ENCODE data around the gene PTPRT.

The PTPRT gene

DNA sequence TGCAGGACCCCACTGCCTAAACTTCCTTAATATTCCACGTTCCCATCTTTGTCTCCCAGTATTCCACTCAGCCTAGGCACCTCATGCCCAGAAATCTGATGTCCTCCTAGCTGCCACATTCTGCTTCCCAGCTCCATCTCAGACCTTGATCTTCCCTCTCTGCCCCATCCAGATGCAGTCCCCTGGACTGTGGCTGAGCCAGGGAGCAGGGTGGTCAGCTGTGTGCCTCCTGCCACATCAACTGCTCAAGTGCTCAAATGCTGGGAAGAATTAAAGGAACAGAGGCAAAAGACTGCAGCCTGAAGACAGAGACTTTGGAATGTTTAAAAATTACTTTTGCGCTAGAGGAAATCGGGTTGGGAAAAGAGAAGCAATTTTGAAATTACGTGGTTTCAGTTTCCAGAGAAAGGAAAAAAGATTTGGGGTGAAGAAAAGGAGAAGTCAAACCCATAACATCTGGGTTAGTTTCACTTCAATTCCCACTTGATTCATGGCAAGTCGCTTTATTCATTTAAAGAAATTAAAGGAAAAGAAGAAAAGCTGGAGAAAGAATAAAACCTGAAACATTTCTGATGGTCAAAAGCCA is 704.8 kb downstream of the PTPRT start:
- peak overlapping the region; percentile 25 to 55 for H3K27ac ChIP-seq
- no peak for DNase-seq
- TF ChIP-seq, protein P1, sequence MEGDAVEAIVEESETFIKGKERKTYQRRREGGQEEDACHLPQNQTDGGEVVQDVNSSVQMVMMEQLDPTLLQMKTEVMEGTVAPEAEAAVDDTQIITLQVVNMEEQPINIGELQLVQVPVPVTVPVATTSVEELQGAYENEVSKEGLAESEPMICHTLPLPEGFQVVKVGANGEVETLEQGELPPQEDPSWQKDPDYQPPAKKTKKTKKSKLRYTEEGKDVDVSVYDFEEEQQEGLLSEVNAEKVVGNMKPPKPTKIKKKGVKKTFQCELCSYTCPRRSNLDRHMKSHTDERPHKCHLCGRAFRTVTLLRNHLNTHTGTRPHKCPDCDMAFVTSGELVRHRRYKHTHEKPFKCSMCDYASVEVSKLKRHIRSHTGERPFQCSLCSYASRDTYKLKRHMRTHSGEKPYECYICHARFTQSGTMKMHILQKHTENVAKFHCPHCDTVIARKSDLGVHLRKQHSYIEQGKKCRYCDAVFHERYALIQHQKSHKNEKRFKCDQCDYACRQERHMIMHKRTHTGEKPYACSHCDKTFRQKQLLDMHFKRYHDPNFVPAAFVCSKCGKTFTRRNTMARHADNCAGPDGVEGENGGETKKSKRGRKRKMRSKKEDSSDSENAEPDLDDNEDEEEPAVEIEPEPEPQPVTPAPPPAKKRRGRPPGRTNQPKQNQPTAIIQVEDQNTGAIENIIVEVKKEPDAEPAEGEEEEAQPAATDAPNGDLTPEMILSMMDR (IDR thresholded peaks at IDR 0.05), result no peak

DNA sequence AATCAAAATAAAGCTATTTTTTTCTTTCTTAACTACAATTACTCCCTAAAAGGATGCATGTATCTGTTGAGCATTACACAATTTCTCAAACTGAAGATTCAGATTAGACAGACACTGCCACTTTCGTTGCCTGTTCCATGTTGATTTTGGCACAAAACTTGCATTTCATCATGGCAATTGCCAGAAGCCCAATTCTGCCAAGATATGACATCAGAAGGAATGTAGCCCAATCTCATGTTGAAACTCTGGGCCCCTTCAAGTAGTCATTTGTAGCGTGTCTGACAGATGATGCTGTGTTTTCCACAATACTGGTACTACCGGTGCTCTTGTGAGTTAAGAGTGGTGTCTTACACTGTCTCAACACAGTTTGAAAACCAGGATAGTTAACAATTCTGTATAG is 705.4 kb downstream of the PTPRT start:
- TF ChIP-seq, protein P1 (IDR thresholded peaks at IDR 0.05), result no peak
- no peak overlapping the region for H3K4me3 ChIP-seq
- intact Hi-C loops (cut with DNase I; ENCODE audit: low total_unique reads), result no loop called here
- H3K36me3 ChIP-seq, result no peaks in the 10 kb centered on the region
- DNase-seq, result peak in 1 of 2 donors; percentile 60
- H3K4me1 ChIP-seq, result peaks cover 0 to 13% (median 9%) of the 10 kb centered on the region in 4 donors
- no peak overlapping the region for H3K27ac ChIP-seq
- no peaks in the 10 kb centered on the region for H3K27me3 ChIP-seq
- H3K9me3 ChIP-seq, result no peaks in the 10 kb centered on the region

More for the DNA sequence above, 704.8 kb downstream of the PTPRT start:
- intact Hi-C loops (cut with DNase I; ENCODE audit: low total_unique reads), result no loop called here
- H3K27me3 ChIP-seq, result no peaks in the 10 kb centered on the region
- no peak overlapping the region for H3K4me3 ChIP-seq
- no peaks in the 10 kb centered on the region for H3K9me3 ChIP-seq
- H3K36me3 ChIP-seq, result no peaks in the 10 kb centered on the region
- peaks cover 0 to 13% (median 9%) of the 10 kb centered on the region in 4 donors for H3K4me1 ChIP-seq

DNA sequence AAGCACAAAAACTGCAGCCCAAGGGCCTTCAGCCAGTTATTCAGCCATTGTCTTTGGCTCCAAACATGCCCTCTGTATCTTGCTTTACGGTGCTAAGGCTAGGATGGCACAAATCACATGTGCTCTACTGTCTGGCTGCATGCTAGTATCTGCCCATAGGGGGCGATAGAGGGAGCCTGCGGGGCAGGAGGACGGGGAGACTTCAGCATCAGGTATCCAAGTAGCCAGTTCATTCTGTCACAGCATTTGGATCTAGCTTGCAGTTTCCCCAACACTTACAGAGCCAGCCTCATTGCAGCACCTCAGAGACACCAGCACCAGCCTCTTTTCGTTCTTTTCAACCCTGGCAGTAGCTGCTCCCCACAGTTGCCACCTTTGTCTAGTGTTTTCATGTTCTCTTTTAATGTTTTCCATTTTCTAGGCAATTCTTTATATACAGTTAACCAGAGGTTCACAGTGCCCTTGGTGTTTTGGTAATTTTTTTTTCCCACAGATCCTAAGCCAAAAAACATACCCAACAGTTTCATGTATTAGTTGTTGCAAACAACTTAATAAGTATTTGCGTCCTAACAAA is 705.9 kb downstream of the PTPRT start:
- H3K4me1 ChIP-seq, result peaks cover 0 to 13% (median 9%) of the 10 kb centered on the region in 4 donors
- no peaks in the 10 kb centered on the region for H3K36me3 ChIP-seq
- no peak overlapping the region for H3K27ac ChIP-seq
- H3K9me3 ChIP-seq, result no peaks in the 10 kb centered on the region
- no peak overlapping the region for H3K4me3 ChIP-seq
- intact Hi-C loops (cut with DNase I; ENCODE audit: low total_unique reads), result no loop called here
- TF ChIP-seq, protein P1 (IDR thresholded peaks at IDR 0.05), result no peak
- no peak for DNase-seq
- H3K27me3 ChIP-seq, result no peaks in the 10 kb centered on the region

DNA sequence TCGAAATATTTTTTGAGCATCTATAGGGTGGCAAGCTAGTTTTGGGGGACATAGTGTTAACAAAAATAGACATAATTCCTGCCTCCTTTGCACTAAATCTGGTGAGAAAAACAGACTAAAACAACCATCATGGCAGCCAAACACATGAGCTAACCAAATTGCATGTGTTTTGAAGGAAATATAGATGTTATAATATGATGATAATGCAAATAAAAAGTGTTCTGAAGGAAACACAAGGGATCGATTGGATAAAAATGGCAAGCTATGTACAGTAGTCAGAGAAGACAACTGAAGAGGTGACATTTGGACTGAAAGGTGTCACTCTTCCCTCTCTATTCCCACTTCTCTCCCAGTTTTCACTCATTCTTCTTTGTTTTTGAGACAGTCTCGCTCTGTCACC is 706.9 kb downstream of the PTPRT start:
- Histone ChIP-seq H3K36me3 (no peaks in the 10 kb centered on the region), H3K27me3 (no peaks in the 10 kb centered on the region), H3K4me3 (no peak overlapping the region), H3K27ac (no peak overlapping the region), H3K9me3 (no peaks in the 10 kb centered on the region), H3K4me1 (peaks cover 0 to 13% (median 9%) of the 10 kb centered on the region in 4 donors)
- TF ChIP-seq, protein P1 (IDR thresholded peaks at IDR 0.05), result no peak
- intact Hi-C loops (cut with DNase I; ENCODE audit: low total_unique reads), result no loop called here
- DNase-seq, result no peak

DNA sequence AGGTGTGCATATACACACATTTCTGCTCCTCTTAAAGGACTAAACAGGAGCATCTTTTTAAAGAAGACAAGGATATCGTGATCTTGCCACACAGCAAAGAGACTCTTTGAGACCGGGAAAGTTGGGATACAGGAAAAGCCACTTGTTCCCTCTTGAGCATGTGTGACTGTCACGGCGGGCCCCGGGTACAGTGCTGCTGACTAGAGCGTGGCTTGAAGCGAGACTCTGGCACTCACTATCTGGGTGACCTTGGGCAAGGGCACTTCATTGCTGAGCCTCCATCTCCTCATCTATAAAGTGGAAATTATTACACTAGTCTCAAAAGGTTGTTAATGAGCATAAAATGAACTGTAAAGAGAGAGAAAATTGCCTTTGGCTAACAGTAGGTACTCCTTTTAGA is 713.9 kb downstream of the PTPRT start:
- intact Hi-C loops (cut with DNase I; ENCODE audit: low total_unique reads), result no loop called here
- TF ChIP-seq, protein P1 (IDR thresholded peaks at IDR 0.05), result no peak
- no peak overlapping the region for H3K4me3 ChIP-seq

More for the DNA sequence above, 713.9 kb downstream of the PTPRT start:
- Histone ChIP-seq H3K27ac (no peak overlapping the region), H3K36me3 (no peaks in the 10 kb centered on the region), H3K4me1 (no peaks in the 10 kb centered on the region), H3K9me3 (no peaks in the 10 kb centered on the region), H3K27me3 (no peaks in the 10 kb centered on the region)
- no peak for DNase-seq
